Osteoblast (primary cell): Measurements from ENCODE around the gene OSGIN1. TPM values are rescaled to one million over a fixed set of nuclear protein-coding genes. Genes with fewer than 3 reads are reported as not detected.

ENCODE experiments used
- DNase-seq: peaks from one replicate; pipeline ENCODE4 v3.0.0; 2011; ENCODE audit warnings: low spot score, mixed read lengths; ENCODE audit not compliant: insufficient read length; ENCODE audit errors: missing footprints
- H2AFZ ChIP-seq: 2 replicates; pipeline ENCODE4 v1.6.0; 2011; ENCODE audit warnings: mild to moderate bottlenecking, low read length
- H3K27ac ChIP-seq: 2 replicates; pipeline ENCODE4 v1.5.1; 2011; ENCODE audit warnings: mild to moderate bottlenecking, low read depth, low read length, moderate library complexity
- H3K27me3 ChIP-seq: 2 replicates; pipeline ENCODE4 v1.6.0; 2012; ENCODE audit warnings: mild to moderate bottlenecking, control low read depth, inconsistent platforms, low read length, moderate library complexity; ENCODE audit not compliant: insufficient read depth
- H3K36me3 ChIP-seq: 2 replicates; pipeline ENCODE4 v1.5.1; 2011; ENCODE audit warnings: mild to moderate bottlenecking, low read length, control low read depth, moderate library complexity; ENCODE audit not compliant: insufficient read depth
- H3K4me1 ChIP-seq: 2 replicates; pipeline ENCODE4 v1.5.1; 2011; ENCODE audit warnings: mild to moderate bottlenecking, low read length, control low read depth, moderate library complexity; ENCODE audit not compliant: insufficient read depth
- H3K4me2 ChIP-seq: 2 replicates; pipeline ENCODE4 v1.6.0; 2011; ENCODE audit warnings: mild to moderate bottlenecking, low read length; ENCODE audit not compliant: insufficient read depth
- H3K4me3 ChIP-seq: fragments of 200-600 bp; sonication (generic); 3 replicates; pipeline ENCODE4 v1.5.1; 2012; ENCODE audit warnings: mild to moderate bottlenecking, low read length, inconsistent platforms; ENCODE audit not compliant: insufficient read depth
- H3K79me2 ChIP-seq: 2 replicates; pipeline ENCODE4 v1.6.0; 2012; ENCODE audit warnings: mild to moderate bottlenecking, low read length, control low read depth, inconsistent platforms; ENCODE audit not compliant: insufficient read depth
- H3K9me3 ChIP-seq: 2 replicates; pipeline ENCODE4 v1.5.1; 2011; ENCODE audit warnings: low read depth, low read length, control low read depth
- H4K20me1 ChIP-seq: 2 replicates; pipeline ENCODE4 v1.6.0; 2012; ENCODE audit warnings: mild to moderate bottlenecking, low read length, control low read depth; ENCODE audit not compliant: insufficient read depth
- CTCF ChIP-seq: IDR thresholded peaks from 2 replicates; pipeline ENCODE4 v1.5.1; 2011; ENCODE audit warnings: mild to moderate bottlenecking, low read depth, low read length, moderate library complexity; ENCODE audit errors: extremely low read depth
- total RNA-seq: library from RNA; depleted of rRNA; stranded (reverse); fragments of >200 nt; gene quantifications from 2 replicates; pipeline ENCODE4 v1.2.3, GENCODE V29; 2012

OSGIN1 gene
- total RNA-seq, 1 donor = 3.6 TPM

DNA sequence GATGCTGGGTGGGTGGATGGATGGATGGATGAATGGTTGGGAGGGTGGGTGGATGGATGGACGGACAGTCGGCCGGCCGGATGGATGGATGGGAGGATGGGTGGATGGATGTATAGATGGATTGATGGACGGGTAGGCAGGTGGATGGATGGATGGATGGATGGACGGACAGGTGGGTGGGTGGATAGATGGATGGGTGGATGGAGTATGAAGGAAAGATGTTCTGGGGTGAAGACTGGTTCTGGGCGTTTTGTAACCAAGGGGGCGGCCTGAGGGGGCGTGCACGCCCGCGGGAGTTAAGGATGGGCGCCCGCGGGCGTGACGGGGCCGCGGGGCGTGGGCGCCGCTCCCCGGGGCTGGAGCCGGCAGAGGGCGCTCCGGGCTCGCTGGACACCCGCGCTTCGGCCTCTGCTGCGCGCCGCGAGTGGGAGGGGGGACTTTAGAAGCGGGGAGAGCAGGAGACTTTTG lies 14.8 kb downstream of the OSGIN1 start, which contains the start of gene NECAB2:
Gene NECAB2 (plus strand): TSS at position 407 of the 468 bp plus-strand sequence. CDS start 405 bp downstream, outside the sequence.
- H3K4me2 ChIP-seq = peak within 1 kb of the TSS; percentile 28
- no peak within 1 kb of the TSS for H3K4me3 ChIP-seq

DNA sequence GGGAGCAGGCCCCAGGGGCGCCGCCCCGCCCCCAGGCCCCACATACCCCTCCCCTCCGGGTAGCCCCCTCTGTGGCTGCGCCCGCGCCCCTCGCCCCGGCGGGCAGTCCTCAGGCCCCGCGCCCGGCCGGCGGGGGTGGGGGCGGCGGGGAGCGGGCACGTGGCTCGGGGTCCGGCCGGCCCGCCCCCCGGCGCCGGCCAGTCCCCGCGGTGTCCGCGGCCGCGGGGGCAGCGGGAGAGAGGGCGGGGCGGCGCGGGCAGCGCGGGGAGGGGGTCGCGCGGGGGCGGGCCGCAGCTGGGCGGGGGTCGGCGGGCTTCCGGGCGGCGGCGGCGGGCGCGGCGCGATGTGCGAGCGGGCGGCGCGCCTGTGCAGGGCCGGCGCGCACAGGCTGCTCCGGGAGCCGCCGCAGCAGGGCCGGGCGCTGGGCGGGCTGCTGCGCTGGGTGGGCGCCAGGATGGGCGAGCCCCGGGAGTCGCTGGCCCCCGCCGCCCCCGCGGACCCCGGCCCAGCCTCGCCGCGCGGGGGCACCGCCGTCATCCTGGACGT lies 15.3 kb downstream of the OSGIN1 start:
- Histone ChIP-seq H2AFZ (no peak overlapping the region), H3K9me3 (no peaks in the 10 kb centered on the region), H3K79me2 (no peaks in the 10 kb centered on the region), H4K20me1 (no peaks in the 10 kb centered on the region), H3K27ac (no peak overlapping the region), H3K36me3 (no peaks in the 10 kb centered on the region), H3K27me3 (peaks cover 6% of the 10 kb centered on the region), H3K4me2 (peak overlapping the region; percentile 28), H3K4me1 (no peaks in the 10 kb centered on the region), H3K4me3 (no peak overlapping the region)
- no peak for TF ChIP-seq CTCF
- peak; percentile 94 for DNase-seq

More for the DNA sequence above, 14.8 kb downstream of the OSGIN1 start, which contains the start of gene NECAB2:
- Histone ChIP-seq H3K4me1 (no peaks in the 10 kb centered on the region), H3K27ac (no peak within 1 kb of the TSS), H3K36me3 (no peaks in the 10 kb centered on the region), H4K20me1 (no peaks in the 10 kb centered on the region), H3K27me3 (peaks cover 6% of the 10 kb centered on the region), H3K9me3 (no peaks in the 10 kb centered on the region), H3K79me2 (no peaks in the 10 kb centered on the region), H2AFZ (no peak within 1 kb of the TSS)
- TF ChIP-seq CTCF = peak; percentile 44
- DNase-seq = peak; percentile 99

GRCh38 chr16:83968891-83969649 lies 16.0 kb downstream of the OSGIN1 start:
- H3K9me3 ChIP-seq = no peaks in the 10 kb centered on the region
- H3K27ac ChIP-seq = no peak overlapping the region
- H3K79me2 ChIP-seq = no peaks in the 10 kb centered on the region
- DNase-seq = peak; percentile 81
- H3K36me3 ChIP-seq = no peaks in the 10 kb centered on the region
- no peak overlapping the region for H3K4me3 ChIP-seq
- no peak overlapping the region for H2AFZ ChIP-seq
- no peak for TF ChIP-seq CTCF
- no peak overlapping the region for H3K4me2 ChIP-seq
- no peaks in the 10 kb centered on the region for H3K4me1 ChIP-seq
- H3K27me3 ChIP-seq = peaks cover 6% of the 10 kb centered on the region
- no peaks in the 10 kb centered on the region for H4K20me1 ChIP-seq

DNA sequence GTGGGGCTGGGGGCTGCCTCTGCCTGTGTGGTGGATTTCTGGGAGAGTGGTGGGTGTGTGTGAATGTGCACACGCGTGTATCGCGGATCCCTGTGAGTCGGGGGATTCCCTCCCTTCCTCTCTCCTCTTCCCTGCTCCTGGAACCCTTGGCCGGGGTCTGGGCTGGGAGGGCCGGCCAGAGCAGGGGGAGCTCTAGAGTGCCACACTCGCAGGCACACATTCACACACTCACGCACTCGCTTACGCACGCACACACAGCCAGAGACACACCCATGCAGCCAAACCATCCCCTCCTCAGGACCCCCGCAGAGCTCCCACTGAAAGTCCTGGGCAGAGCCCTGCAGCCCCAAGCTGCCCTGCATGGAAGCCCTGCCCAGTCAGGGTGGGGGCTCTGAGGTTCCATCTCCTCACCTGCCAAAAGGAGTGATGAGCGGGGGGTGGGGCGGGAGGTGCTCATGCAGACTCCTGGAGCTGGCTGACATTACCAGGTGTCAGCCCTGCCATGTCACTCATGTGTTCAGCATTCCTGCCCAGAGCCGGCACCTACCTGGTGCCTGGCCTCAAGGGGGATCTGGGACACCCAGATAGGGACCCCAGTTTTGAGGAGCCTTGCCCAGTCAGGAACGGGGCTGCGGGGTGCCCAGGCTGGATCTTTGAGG lies 16.9 kb downstream of the OSGIN1 start:
- H4K20me1 ChIP-seq = no peaks in the 10 kb centered on the region
- no peak overlapping the region for H3K4me3 ChIP-seq
- H3K4me2 ChIP-seq = no peak overlapping the region
- no peak overlapping the region for H2AFZ ChIP-seq
- peaks cover 6% of the 10 kb centered on the region for H3K27me3 ChIP-seq
- no peaks in the 10 kb centered on the region for H3K9me3 ChIP-seq
- no peaks in the 10 kb centered on the region for H3K36me3 ChIP-seq
- no peaks in the 10 kb centered on the region for H3K4me1 ChIP-seq
- no peaks in the 10 kb centered on the region for H3K79me2 ChIP-seq
- peak; percentile 84 for DNase-seq
- no peak overlapping the region for H3K27ac ChIP-seq
- TF ChIP-seq CTCF = no peak
